HG03432 (cell line): ENCODE results near the gene TRUB1.

Source experiments
- ATAC-seq: cut with Tn5 transposase; IDR thresholded peaks from one replicate; pipeline ENCODE4 v1.9.1; 2021; ENCODE audit warnings: mild to moderate bottlenecking, moderate library complexity; ENCODE audit not compliant: unreplicated experiment

Gene TRUB1

DNA sequence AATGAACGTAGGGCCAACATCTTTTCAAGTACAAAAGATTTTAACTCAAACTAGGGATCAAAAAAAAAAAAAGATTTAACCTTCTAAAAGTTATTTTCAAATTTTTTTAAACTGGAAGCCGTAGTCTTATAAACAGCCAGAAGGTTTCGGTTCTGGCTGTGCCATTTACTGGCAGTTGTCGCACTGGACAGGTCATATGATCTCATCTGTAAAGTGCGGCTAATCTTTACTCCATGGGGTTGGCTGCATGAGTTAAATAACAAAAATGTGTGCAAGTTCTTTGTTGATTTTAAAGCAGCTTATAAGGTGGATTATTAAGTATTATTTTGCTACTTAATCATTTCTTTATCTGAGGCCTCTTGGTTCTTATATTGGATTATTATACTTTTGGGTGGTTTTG is 36.6 kb downstream of the TRUB1 start:
- no peak for ATAC-seq

- ATAC-seq = no peak
Observed at GRCh38 chr10:114975091-114975490, 37.1 kb downstream of the TRUB1 start.

DNA sequence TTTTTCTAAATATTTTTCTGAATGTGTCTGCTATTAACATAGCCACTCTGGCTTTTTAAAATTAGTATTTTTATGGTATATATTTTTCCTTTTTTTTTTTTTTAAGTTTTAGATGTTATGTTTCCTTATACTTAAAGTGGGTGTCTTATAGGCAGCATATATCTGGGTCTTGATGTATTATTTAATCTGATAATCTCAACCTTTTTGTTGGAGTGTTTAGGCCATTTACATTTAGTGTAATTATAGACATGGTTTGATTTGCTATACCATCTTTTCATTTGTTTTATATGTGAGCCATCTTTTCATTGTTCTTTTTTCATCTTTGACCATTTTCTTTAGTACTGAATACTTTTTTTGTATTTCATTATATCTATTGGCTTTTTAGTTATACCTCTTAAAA is 45.0 kb downstream of the TRUB1 start:
- no peak for ATAC-seq

DNA sequence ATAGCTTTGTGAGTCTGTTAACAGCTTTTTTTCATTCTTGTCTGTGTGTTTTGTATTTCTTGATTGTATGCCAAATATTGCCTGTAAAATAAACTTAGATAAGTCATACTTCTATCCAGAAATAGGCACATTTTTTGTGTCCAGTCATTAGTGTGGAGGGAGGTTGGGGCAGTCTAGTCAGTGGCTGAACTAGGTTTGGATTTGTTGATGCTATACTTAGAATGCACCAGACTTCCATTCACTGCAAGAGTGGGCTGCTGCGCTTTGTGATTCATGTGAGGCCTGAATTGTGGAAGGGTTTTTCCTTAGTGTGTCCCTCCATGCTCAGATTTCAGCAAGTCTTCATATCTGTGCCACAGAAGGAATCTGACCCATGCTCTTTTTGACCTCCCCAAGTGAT is 50.0 kb downstream of the TRUB1 start:
- no peak for ATAC-seq

GRCh38 chr10:114990586-114990985 is 52.6 kb downstream of the TRUB1 start:
- ATAC-seq = no peak

DNA sequence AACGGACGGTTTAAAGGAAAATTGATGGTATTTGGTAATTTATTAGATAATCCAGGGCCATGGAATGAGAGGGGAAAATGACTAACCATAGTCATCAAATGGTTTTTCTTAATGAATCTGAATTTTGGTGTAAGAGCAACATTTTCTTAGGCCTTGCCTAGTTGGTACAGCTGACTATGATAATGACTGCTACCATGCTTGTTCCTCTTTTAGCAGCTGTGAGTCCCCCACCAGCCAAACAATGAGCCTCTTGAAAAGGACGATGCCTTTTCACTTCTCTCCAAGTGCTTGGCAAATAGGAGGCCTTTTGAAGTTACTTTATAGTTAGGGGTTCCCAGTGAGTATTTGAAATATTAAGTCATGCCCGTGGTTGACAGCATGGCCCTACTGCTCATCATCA is 53.0 kb downstream of the TRUB1 start:
- ATAC-seq = no peak

DNA sequence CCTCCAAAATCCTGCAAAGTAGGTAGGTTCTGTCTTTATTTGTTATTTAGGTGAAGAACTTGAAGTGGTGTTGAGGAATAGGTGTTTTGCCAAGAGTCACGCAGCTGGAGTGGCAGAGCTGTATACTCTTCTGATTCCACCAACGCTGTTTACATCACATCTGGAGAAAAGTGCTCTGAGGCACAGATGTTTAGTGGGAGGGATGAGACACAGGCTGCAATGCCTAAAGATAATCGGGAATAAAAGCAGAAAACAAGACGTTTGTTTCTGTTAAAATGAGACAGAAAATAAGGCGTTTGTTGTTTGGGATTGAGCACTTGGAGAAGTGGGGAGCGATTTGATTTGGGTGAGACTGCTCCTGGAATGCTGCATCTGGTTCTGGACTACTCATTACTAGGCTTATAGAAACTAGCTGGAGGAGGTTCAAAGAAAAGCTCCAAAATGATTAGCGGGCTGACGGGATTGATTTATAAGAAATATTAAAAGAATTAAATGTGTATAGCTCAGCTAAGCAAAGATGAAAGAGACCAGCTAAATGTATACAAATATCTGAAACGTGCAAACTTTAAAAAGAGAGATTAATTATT is 54.3 kb downstream of the TRUB1 start:
- no peak for ATAC-seq

DNA sequence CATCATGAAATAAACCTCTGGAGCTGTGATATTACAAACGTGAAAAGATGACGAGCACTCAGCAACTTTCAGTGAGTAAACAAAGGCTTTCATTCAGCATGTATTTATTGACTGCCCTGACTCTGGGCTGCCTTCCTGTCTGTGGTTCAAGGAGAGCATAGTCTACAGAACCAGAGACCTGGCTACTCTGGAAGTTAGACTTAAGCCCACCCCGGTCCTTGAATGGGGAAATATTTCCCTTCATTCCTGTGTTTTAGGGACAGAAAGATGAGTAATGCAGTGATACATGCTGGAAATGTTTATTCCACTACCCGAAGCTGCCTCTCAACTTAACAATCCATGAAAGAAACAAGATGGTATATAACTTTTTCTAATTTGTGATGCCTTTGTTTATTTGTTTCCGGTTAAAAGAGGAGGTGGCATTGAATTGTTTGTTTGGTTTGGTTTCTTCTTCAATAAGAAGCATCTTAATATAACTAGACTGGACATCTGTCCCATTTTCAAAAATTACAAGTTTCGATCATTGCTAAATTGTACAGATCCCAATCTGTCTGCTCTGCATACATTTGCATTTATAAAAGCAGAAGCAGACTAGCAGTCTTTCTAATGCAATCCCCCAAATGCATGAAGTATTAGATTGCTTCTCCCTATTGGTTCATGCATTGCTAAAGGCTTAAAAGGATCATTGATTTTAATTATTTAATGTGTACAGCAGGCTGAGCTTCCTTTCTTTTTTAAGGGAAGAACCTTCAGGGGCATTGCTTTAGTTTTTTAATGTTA is 57.7 kb downstream of the TRUB1 start:
- ATAC-seq = no peak

- no peak for ATAC-seq
Observed at GRCh38 chr10:114996542-114996941, 58.5 kb downstream of the TRUB1 start.

DNA sequence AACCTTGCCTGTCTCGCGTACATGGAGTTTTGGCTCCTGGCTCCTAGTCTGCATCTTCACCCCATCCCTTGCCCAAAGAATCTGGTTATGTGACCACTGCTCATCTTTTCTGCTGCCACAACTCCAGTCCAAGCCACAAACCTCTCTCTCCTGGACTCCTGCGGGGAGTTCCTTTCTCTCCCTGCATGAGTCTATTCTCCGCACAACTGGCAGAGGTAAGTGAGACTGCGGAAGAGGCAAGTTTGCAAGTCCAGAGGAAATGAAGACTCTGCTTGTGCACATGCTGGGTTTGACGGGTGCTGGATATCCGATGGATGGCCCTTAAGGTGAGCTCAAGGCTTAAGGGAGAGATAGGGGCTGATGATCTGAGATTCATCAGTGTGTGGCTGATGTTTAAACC is 61.0 kb downstream of the TRUB1 start:
- no peak for ATAC-seq

- ATAC-seq = peak; percentile 72
Observed at GRCh38 chr10:115001506-115002381, 63.7 kb downstream of the TRUB1 start.

DNA sequence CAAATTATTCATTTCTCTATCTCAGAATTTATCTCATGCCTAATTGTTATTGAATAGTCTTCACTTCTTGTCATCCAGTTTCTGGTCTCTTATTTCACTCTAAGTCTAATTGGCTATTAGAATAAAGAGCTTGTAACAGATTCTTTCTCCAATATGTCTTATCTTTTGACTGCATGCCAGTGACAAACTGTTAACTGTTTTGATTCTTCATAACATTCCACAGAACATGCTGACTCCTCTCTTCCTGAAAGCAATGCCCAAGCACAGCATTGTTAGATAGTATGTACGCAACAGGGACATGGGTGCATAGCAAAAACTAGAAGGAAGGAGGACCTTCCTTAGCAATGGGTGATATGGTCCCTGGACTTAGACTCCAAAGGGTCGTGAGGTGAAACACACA is 65.4 kb downstream of the TRUB1 start:
- ATAC-seq = no peak

GRCh38 chr10:115004236-115004862 is 66.4 kb downstream of the TRUB1 start:
- no peak for ATAC-seq

DNA sequence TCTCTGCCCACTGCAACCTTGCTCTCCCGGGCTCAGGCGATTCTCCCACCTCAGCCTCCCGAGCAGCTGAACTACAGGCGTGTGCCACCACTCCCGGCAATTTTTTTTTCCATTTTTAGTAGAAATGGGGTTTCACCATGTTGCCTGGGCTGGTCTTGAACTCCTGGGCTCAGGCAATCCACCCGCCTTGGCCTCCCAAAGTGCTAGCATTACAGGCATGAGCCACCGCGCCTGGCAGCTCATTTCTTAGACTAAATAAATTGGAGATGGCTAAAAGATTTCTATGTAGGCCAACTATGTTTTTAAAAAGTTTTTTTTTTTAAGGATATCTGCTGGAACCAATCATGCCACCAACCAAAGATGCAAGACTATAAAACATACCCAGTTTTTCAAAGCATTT is 67.8 kb downstream of the TRUB1 start:
- ATAC-seq = no peak

- no peak for ATAC-seq
Observed at GRCh38 chr10:115018185-115018931, 80.4 kb downstream of the TRUB1 start.

DNA sequence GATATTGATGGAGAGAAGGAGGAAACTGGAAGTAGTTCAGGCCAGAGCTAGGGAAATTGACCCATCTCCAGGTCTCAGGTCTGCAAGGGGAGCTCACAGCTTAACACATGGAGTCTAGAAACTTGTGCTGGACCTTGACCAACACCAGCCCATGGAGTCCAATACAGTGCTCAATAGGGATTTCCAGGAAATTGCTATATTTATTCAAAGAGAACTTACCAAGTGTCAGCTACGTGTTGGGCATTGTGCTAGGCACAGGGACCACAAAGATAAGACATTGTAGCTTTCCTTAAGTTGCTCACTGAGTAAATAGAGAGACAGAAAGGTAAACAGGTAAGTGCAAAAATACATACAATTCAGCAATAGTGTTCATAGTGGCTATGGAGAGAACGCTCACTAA is 82.5 kb downstream of the TRUB1 start:
- ATAC-seq = no peak

- no peak for ATAC-seq
Observed at GRCh38 chr10:115022733-115023132, 84.7 kb downstream of the TRUB1 start.

DNA sequence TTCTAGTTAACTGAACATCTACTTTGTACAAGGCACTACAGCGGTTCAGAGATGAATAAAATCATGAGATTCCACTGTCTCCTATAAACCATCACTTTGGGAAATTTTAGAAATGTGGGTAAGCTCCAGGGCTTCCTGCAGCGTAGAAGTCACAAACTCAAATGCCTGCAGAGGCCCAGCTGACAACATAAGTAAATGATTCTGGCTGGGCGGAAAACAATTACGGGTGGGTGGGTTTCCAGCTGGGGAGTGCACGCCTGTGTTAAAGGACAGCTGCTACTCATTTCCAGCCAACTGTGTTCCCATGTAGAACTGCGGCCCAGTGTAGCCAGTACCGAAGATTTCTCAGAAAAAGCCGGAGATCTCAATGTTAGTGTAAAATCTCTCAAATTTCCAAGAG is 85.7 kb downstream of the TRUB1 start:
- no peak for ATAC-seq

DNA sequence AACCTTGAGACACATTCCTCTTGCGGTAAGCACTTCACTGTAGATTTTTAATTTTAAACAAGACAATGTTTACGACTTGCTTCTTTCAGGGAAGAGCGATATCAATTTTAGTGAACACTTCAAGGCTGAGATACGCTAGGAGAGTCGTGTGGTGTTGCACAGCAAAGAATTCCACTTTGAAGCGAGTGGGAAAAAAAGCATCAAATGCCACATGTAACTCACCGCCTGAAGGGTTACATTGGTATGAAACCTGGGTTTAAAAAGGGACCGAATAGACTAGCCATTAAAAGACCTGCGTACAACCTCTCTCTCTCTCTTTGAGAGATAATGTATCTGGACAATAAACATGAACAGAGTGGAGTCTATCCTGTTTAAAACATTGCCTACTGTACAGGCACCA is 86.4 kb downstream of the TRUB1 start:
- no peak for ATAC-seq

DNA sequence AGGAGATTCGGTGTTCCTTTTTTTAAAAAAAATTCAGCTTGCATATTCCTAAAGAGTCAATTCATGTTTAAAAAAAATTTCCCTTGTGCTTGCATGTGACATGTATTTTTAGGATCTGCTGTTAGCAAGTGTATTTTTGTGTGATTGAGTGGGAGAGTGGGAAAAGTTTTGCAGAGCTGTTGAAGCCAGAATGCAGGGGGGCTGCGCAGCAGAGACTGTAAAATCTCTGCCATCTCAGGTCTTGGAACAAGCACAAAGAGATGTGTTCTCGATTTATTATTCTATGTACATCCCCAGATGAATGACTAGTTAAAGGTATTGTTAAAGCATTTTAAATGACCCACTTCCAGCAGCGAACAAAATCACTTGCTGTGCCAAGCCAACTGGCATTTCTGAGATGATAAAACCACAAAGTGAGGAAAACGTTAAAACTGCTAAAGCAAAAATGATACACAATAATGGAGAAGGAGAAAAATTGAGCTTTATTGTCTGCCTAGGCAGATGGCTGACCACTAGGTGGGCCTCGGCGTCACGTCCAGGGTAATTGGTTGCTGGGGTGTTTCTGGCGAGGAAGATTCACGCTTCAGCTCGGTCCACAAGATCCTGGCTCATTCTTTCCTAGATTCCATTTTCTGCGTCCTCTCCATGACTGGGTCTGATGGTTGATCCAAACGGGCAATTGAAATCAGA is 88.2 kb downstream of the TRUB1 start:
- no peak for ATAC-seq
